GM21786 (cell line): ENCODE results near the gene LYPD5.
"Not testable (repeated sequence)": the region's sequence is repeated elsewhere in the genome, so short reads cannot be mapped to it uniquely, and the experiment has no call there.

ENCODE experiments used
- ATAC-seq: cut with Tn5 transposase; IDR thresholded peaks from one replicate; pipeline ENCODE4 v1.9.1; 2021; ENCODE audit not compliant: unreplicated experiment

Gene LYPD5

GRCh38 chr19:43806848-43807247 is 4.6 kb upstream of the LYPD5 start:
- no peak for ATAC-seq

DNA sequence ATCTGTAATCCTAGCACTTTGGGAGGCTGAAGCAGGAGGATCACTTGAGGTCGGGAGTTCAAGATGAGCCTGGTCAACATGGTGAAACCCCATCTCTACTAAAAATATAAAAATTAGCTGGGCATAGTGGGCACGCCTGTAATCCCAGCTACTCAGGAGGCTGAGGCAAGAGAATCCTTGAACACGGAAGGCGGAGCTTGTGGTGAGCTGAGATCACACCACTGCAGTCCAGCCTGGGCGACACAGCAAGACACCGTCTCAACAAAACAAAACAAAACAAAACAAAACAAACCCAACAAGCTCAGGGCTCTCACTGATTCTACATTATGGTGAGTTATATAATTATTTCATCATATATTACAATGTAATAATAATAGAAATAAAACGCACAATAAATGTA is 4.2 kb upstream of the LYPD5 start:
- ATAC-seq, result not testable (repeated sequence)

DNA sequence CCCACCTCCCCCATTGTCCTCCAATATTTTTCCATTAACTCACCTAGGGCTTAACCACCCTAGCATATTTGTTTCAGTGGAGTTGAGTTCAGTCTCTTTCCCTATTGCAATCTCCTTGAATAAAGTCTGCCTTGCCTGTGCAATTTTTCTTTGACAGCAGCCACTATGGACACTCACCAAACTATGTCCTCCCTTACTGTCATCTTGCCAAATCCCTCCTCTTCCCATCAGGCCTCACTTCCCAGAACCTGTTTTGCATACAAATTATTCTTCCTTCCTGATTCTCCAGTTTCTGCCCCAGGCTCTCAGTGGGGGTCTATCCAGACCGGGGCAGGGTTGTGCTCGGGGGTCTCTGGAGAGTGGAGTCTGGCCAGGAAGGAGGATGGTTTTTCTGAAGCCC is 2.2 kb upstream of the LYPD5 start:
- no peak for ATAC-seq

GRCh38 chr19:43799502-43800142 is 2.6 kb downstream of the LYPD5 start:
- no peak for ATAC-seq

DNA sequence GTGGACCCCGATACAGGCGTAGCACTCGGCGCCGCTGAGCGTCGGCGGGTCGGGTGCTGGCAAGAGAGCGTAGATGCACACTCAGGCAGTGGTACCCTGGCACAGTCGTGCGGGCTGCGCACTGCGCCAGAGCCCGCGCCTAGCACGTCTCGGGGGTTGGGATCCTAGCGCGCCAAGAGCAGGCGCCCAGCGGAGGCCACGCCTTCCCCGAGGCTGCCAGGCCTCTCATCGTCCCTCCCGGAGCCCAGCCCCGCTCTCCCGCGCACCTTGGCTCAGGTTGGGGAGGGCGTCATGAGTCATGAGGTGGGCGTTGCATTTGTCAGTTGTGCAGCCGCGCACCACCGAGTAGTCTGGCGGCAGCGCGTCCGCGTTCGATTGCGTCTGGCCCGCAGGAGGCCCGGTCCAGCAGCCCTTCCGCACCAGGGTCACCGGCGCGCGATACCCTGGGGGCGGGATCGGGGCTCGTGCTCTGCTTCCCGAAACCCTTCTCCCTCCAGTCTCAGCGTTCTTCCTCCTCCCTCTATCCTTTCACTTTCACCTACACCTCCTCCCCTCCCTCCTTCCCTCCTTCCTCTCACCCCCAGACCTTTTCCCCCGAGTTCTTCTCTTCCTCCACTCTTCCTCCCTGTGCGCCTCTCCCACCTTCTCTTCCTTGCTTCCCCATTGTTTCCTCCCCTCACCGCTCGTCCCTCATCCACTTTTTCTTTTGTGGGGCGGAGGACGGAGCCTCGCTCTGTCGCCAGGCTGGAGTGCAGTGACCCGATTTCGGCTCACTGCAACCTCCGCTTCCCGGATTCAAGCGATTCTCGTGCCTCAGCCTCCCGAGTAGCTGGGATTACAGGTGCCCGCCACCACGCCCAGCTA is 3.5 kb downstream of the LYPD5 start:
- ATAC-seq, result no peak

DNA sequence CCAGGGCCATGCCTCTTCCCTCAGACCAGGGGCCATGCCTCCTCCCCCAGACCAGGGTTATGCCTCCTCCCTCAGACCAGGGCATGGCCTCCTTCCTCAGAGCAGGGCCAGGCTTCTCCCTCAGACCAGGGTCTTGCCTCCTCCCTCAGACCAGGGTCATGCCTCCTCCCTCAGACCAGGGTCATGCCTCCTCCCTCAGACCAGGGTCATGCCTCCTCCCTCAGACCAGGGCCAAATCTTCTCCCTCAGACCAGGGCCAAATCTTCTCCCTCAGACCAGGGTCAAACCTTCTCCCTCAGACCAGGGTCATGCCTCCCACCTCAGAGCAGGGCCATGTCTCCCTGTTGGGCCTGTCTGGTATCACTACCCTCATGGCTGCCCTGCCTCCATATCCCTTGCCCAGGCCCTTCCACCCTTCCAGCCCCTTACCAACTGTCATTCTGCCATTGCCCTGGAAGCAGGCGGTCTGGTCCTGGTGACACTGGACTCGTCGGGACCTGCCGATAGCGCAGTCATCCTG is 4.2 kb downstream of the LYPD5 start:
- no peak for ATAC-seq

DNA sequence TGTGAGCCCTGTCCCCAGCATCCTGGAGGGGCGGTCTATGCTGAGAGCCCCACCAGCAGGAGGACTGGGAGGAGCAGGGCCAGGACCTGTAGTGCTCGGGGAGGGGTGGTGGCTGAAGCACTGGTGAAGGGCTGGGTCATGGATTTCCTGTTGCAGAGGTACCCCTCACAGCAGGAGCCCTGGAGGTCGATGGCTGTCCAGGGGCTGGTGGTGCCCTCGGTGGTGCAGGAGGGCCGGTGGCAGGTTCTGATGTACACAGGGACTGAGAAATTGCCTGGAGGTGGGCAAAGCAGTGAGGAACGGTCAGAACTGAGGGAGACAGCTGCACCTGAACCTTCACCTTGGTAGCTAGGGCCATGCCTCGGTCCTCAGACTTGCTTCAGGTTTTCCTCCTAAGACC is 4.7 kb downstream of the LYPD5 start:
- ATAC-seq, result no peak

GRCh38 chr19:43797118-43797517 is 5.1 kb downstream of the LYPD5 start:
- no peak for ATAC-seq

DNA sequence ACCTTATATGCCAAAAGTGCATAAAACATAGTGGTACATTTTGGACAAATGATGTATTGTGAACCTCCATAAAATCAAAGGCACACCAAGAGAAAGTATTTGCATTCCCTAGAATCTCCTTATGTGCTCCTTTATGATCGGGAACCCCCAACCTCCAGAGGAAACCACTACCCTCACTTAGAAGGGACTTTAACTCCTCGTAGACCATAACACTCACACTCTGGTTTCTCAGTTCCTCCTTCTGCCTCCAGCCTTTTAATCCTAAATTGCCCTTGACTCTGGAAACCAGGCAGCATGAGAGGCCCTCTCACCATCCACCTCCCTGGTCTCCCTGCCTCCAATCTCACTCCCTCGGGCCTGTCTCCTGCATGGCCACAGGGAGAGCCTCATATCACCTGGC is 11.7 kb downstream of the LYPD5 start:
- no peak for ATAC-seq

- no peak for ATAC-seq
These were observed 13.2 kb downstream of the LYPD5 start for GRCh38 chr19:43789029-43789428.

GRCh38 chr19:43786665-43787064 is 15.6 kb downstream of the LYPD5 start:
- ATAC-seq, result no peak

DNA sequence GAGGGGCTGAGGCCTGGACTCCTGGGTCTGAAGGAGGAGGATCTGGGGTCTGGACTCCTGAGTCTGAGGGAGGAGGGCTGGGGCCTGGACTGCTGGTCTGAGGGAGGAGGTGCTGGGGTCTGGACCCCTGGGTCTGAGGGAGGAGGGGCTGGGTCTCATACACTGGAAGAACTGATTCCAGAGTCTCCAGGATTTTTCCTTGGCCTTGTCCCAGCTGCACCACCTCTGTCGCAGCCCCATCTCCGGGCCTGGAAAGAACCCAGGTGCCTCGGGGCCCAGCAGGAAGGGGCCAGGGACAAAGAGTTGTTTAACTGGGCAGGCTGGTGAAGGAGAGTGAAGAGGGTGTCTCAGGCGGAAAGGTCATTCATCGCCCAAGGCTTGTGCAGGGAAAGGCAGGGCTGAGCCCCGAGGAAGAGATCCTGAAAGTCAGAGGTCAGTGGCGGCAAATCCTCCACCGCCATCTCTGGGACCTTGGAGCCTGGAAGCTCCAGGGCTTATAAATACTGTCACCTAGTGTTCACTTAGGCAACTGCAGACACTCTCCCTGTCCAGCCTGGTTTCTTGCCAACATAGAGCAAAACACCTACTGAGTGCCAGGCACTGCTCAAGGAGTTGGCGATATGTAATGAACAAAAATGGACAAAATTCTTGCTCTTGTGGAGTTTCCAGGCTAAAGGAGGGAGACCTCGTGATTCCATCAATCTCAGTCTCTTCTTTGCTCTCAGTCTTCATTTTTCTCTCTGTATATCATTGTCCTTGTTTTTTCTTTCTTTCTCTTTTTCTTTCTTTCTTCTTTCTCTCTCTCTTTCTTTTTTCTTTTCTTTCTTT is 17.1 kb downstream of the LYPD5 start:
- no peak for ATAC-seq

DNA sequence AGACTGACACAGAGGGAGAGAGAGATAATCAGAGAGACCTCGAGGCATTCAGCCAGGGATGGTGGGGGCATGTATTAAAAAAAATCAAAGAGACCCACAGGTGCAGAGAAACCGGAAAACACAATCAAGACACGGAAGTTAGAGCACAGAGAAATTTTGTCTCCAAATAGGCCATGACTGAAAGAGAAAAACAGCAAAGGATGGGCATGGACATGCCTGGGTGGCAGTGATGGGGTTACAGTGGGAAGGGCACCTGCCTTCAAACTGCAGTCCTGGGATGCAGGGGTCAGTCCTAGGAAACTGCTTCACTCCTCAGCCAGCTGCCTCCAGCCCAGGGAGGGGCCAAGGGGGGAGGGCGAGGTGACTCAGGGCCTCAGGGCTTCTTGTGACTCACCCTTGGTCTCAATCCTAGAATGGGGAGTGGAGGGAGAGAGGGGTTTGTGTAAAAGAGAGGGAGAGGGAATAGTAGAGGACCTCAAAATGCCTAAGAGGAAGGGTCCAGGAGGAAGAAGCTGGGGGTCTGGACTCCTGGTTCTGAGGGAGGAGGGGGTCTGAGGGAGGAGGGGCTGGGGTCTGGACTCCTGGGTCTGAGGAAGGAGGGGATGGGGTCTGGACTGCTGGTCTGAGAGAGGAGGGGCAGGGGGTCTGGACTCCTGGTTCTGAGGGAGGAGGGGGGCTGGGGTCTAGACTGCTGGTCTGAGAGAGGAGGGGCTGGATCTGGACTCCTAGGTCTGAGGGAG is 17.8 kb downstream of the LYPD5 start:
- no peak for ATAC-seq

GRCh38 chr19:43783636-43784035 is 18.6 kb downstream of the LYPD5 start:
- ATAC-seq, result no peak

- no peak for ATAC-seq
These were observed 19.5 kb downstream of the LYPD5 start for GRCh38 chr19:43782689-43783231.

DNA sequence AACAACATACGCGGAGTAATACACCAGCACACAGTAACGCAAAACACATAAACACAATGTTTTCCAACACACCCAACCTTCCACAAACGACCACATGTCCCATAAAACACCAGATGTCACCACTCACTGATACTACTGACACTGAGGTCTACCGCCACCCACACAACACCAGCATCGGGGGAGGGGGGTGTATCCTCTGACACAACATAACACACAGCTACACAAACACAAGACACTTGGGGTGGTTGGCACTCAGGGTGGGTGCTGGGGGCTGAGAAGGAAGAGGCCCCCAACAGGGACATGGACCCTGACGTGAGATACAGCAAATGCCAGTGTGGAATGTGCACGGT is 20.0 kb downstream of the LYPD5 start:
- ATAC-seq, result no peak

DNA sequence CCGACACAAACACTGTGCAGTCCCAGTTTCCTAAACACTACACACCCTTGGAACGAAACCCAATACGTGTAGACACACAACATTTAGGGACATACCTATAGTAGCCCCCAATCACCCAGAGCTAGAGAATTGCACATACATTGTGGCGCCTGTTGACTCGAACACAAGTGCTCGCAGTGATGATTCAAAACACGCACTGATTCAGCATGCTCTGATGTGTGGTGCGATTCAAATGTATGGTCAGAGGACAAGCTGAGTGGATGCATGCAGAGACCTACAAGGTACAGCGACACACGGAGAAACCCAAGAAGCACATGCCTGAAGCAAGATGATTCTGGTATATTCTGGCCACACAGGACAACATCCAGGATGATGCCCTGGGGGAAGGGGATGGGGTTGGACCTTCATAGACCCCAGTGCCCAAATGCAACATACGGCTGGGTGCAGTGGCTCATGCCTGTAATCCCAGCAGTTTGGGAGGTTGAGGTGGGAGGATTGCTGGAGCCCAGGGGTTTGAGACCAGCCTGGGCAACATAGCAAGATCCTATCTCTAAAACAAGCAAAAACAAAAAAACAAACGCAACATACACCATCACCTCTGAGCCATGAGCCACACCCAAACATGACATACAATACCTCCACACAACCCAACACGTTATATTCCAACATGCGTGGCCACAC is 20.5 kb downstream of the LYPD5 start:
- ATAC-seq, result no peak

DNA sequence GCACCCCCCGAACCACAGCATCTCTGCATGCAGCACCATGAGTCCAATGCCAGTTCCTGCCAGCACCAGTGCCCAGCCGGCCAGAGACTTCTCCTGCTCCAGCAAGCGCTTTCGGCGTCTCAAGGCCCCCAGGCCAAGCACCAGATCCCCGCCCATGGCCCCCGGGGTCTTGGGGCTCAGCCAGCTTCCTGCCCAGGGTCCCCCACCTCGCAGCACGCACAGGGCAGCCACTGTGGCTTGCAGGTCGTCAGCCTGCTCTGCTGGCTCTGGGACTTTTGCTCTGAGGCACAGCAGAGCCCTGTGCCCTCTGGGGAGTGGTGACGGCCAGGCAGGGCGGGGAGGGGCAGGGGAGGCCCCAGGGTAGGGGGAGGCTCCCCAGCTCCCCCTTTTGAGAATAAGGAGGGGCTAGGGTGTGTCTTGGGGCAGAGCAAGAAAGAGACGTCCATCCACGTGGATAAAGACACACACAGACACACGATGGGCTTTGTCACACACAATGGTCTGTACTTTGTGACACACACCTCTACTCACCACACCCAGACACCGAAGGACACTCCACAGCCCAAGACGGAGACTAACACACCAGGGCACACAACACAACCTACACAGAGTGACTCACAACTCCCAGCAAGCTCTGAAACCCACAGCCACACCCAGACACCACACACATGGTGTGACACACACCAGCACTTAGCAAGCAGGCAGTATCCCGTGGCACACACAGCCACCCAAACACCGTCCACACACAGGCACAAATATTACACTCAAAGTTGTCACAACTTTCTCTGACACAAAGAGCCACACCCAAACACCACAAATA is 21.3 kb downstream of the LYPD5 start, which contains the start of gene KCNN4:
TSS of gene KCNN4 (minus strand) at position 268 of the 820 bp plus-strand sequence. CDS start at position 156, 112 bp downstream.
- ATAC-seq, result peak; percentile 40

DNA sequence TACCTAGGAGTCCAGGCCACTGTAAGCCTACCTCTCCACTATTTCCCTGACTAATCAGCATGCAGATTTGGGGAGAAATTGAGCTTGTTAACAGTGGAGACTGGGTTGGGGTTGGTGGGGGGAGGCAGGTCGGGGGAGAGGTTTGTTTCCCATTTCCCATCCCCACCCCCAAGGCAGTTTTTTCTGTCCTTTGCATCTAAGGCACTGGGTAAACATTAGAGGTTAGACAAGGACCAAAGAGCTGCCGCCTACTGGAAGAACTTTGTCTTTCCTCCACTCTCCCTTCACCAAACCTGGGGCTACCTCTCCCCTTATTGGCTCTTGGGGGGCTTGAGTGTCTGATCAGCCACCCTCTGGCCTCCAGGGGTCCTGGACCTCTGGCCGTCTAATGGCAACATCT is 22.4 kb downstream of the LYPD5 start:
- ATAC-seq, result no peak
